ENCODE results near the gene CIDEA. TPM values are rescaled to one million over a fixed set of nuclear protein-coding genes. Genes with fewer than 3 reads are reported as not detected.

CIDEA gene
- total RNA-seq, 2 experiments from 2014 or later = not detected

GRCh38 chr18:12264864-12265263, 10.7 kb downstream of the CIDEA start:
- no peaks in the 10 kb centered on the region for H3K4me1 Mint-ChIP-seq
- ChIA-PET CTCF (interaction anchor here (1.1 kb wide), 1 partner anchor 21 kb away, joined by 3 read pairs; no protein-coding TSS in a partner anchor), POLR2A (no interaction called here)
- H3K9me3 Mint-ChIP-seq = no peaks in the 10 kb centered on the region
- H3K4me3 Mint-ChIP-seq = no peak overlapping the region
- H3K27me3 Mint-ChIP-seq = peaks cover 29% of the 10 kb centered on the region
- no peak for DNase-seq
- no peak overlapping the region for H3K27ac Mint-ChIP-seq
- no peaks in the 10 kb centered on the region for H3K36me3 Mint-ChIP-seq (ENCODE audit: low read depth)

- Mint-ChIP-seq H3K27ac (no peak overlapping the region), H3K9me3 (no peaks in the 10 kb centered on the region)
These were observed 17.4 kb downstream of the CIDEA start for GRCh38 chr18:12271376-12272235.

GRCh38 chr18:12274793-12275192, 20.6 kb downstream of the CIDEA start:
- H3K4me3 Mint-ChIP-seq = no peak overlapping the region
- CTCF ChIA-PET = no interaction called here

More at GRCh38 chr18:12271376-12272235, 17.4 kb downstream of the CIDEA start:
- H3K4me1 Mint-ChIP-seq = peaks cover 2% of the 10 kb centered on the region
- CTCF ChIA-PET = interaction anchor here (0.6 to 2.2 kb wide), 14 partner anchors 8 to 388 kb away, joined by 3 to 13 read pairs (median 4); partner anchors contain the start of gene AFG3L2
- POLR2A ChIA-PET = no interaction called here
- H3K27me3 Mint-ChIP-seq = peaks cover 14% of the 10 kb centered on the region
- peak; percentile 55 for DNase-seq
- peak overlapping the region; percentile 43 for H3K4me3 Mint-ChIP-seq
- no peaks in the 10 kb centered on the region for H3K36me3 Mint-ChIP-seq (ENCODE audit: low read depth)

GRCh38 chr18:12276736-12277554, 22.8 kb downstream of the CIDEA start:
- ChIA-PET CTCF (no interaction called here), POLR2A (no interaction called here)
- H3K9me3 Mint-ChIP-seq = no peaks in the 10 kb centered on the region
- peaks cover 3% of the 10 kb centered on the region for H3K27me3 Mint-ChIP-seq
- H3K4me1 Mint-ChIP-seq = no peaks in the 10 kb centered on the region
- H3K27ac Mint-ChIP-seq = no peak overlapping the region
- H3K4me3 Mint-ChIP-seq = no peak overlapping the region
- H3K36me3 Mint-ChIP-seq (ENCODE audit: low read depth) = no peaks in the 10 kb centered on the region
- DNase-seq = no peak

More at GRCh38 chr18:12274793-12275192, 20.6 kb downstream of the CIDEA start:
- no peak for DNase-seq
- Mint-ChIP-seq H3K36me3 (ENCODE audit: low read depth) (no peaks in the 10 kb centered on the region), H3K27me3 (peaks cover 5% of the 10 kb centered on the region), H3K27ac (no peak overlapping the region), H3K4me1 (peaks cover 2% of the 10 kb centered on the region), H3K9me3 (no peaks in the 10 kb centered on the region)
- POLR2A ChIA-PET = no interaction called here

GRCh38 chr18:12278215-12278671, 24.1 kb downstream of the CIDEA start:
- no peak overlapping the region for H3K4me3 Mint-ChIP-seq

GRCh38 chr18:12278741-12279682, 24.9 kb downstream of the CIDEA start:
- no peak overlapping the region for H3K4me3 Mint-ChIP-seq
- H3K27ac Mint-ChIP-seq = no peak overlapping the region
- no peaks in the 10 kb centered on the region for H3K36me3 Mint-ChIP-seq (ENCODE audit: low read depth)

More at GRCh38 chr18:12278215-12278671, 24.1 kb downstream of the CIDEA start:
- Mint-ChIP-seq H3K27ac (no peak overlapping the region), H3K4me1 (no peaks in the 10 kb centered on the region), H3K9me3 (no peaks in the 10 kb centered on the region), H3K27me3 (peaks cover 8% of the 10 kb centered on the region), H3K36me3 (ENCODE audit: low read depth) (no peaks in the 10 kb centered on the region)
- CTCF ChIA-PET = interaction anchor here (0.9 kb wide), 1 partner anchor 12 kb away, joined by 3 read pairs; no protein-coding TSS in a partner anchor
- DNase-seq = no peak
- POLR2A ChIA-PET = no interaction called here

GRCh38 chr18:12279781-12280531, 25.8 kb downstream of the CIDEA start:
- Mint-ChIP-seq H3K36me3 (ENCODE audit: low read depth) (no peaks in the 10 kb centered on the region), H3K4me1 (no peaks in the 10 kb centered on the region), H3K9me3 (no peaks in the 10 kb centered on the region), H3K27me3 (peaks cover 12% of the 10 kb centered on the region), H3K27ac (no peak overlapping the region), H3K4me3 (no peak overlapping the region)
- DNase-seq = no peak
- POLR2A ChIA-PET = no interaction called here
- CTCF ChIA-PET = interaction anchor here (0.7 to 3.0 kb wide), 3 partner anchors 8 to 879 kb away, joined by 3 to 13 read pairs (median 3); no protein-coding TSS in a partner anchor

More at GRCh38 chr18:12278741-12279682, 24.9 kb downstream of the CIDEA start:
- Mint-ChIP-seq H3K27me3 (peaks cover 6% of the 10 kb centered on the region), H3K4me1 (no peaks in the 10 kb centered on the region), H3K9me3 (no peaks in the 10 kb centered on the region)
- no peak for DNase-seq
- POLR2A ChIA-PET = no interaction called here
- CTCF ChIA-PET = interaction anchor here (0.7 to 0.9 kb wide), 2 partner anchors 10 to 13 kb away, joined by 3 read pairs; no protein-coding TSS in a partner anchor

GRCh38 chr18:12281861-12282260, 27.7 kb downstream of the CIDEA start:
- ChIA-PET POLR2A (no interaction called here), CTCF (interaction anchor here (3.0 kb wide), 1 partner anchor 10 kb away, joined by 13 read pairs; no protein-coding TSS in a partner anchor)
- Mint-ChIP-seq H3K4me1 (no peaks in the 10 kb centered on the region), H3K9me3 (no peaks in the 10 kb centered on the region), H3K27ac (no peak overlapping the region), H3K36me3 (ENCODE audit: low read depth) (no peaks in the 10 kb centered on the region), H3K27me3 (peaks cover 19% of the 10 kb centered on the region), H3K4me3 (no peak overlapping the region)
- no peak for DNase-seq

- Mint-ChIP-seq H3K9me3 (no peaks in the 10 kb centered on the region), H3K4me3 (no peak overlapping the region), H3K27me3 (peaks cover 19% of the 10 kb centered on the region), H3K4me1 (no peaks in the 10 kb centered on the region), H3K27ac (no peak overlapping the region), H3K36me3 (ENCODE audit: low read depth) (no peaks in the 10 kb centered on the region)
- CTCF ChIA-PET = interaction anchor here (1.3 to 3.0 kb wide), 2 partner anchors 10 to 45 kb away, joined by 3 to 13 read pairs; no protein-coding TSS in a partner anchor
- POLR2A ChIA-PET = no interaction called here
- no peak for DNase-seq
These were observed 28.4 kb downstream of the CIDEA start for GRCh38 chr18:12282442-12283039.

- Mint-ChIP-seq H3K36me3 (ENCODE audit: low read depth) (no peaks in the 10 kb centered on the region), H3K4me3 (no peak overlapping the region), H3K27me3 (peaks cover 26% of the 10 kb centered on the region), H3K4me1 (peaks cover 3% of the 10 kb centered on the region), H3K27ac (no peak overlapping the region), H3K9me3 (no peaks in the 10 kb centered on the region)
- POLR2A ChIA-PET = no interaction called here
- CTCF ChIA-PET = interaction anchor here (1.3 kb wide), 1 partner anchor 45 kb away, joined by 3 read pairs; no protein-coding TSS in a partner anchor
- no peak for DNase-seq
These were observed 29.1 kb downstream of the CIDEA start for GRCh38 chr18:12283256-12283655.

- DNase-seq = no peak
- ChIA-PET POLR2A (no interaction called here), CTCF (interaction anchor here (1.3 kb wide), 1 partner anchor 44 kb away, joined by 3 read pairs; no protein-coding TSS in a partner anchor)
- Mint-ChIP-seq H3K9me3 (no peaks in the 10 kb centered on the region), H3K4me1 (peaks cover 3% of the 10 kb centered on the region), H3K4me3 (no peak overlapping the region), H3K27me3 (peaks cover 30% of the 10 kb centered on the region), H3K36me3 (ENCODE audit: low read depth) (no peaks in the 10 kb centered on the region), H3K27ac (no peak overlapping the region)
These were observed 29.5 kb downstream of the CIDEA start for GRCh38 chr18:12283666-12284065.
